Smooth muscle cell of the brain vasculature (primary cell): ENCODE results near the gene IL36A.

Experiments used
- DNase-seq: peaks from one replicate; pipeline ENCODE4 v3.0.0-alpha.2; 2012; ENCODE audit warnings: low read depth, low spot score

Gene IL36A, protein sequence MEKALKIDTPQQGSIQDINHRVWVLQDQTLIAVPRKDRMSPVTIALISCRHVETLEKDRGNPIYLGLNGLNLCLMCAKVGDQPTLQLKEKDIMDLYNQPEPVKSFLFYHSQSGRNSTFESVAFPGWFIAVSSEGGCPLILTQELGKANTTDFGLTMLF

DNA sequence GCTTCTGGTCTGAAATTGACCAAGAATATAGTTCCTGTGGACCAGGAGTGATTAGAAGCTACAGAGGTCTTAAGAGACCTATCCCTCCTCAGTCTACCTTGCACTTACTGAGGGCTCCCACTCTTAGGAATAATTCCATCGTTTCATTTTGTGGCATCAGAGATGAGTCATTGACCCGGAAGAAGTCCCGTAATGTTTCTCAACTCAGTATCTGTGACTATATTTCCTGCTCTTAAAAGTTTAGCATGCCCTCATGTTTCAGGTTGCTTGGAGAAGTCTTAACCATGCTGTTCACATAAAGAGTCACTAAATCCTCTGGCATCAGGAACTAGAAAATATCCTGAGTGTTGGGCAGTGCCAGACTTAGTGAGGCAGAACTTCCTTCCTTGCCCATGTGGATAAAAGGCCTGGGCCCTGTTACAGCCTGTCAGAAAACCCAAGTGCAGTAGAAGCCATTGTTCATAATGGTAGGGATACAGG, at the start of gene IL36A:
Gene IL36A, plus strand, starts transcription at position 430 of the 480 bp plus-strand sequence. CDS start 413 bp downstream, outside the sequence.
- DNase-seq: no peak

DNA sequence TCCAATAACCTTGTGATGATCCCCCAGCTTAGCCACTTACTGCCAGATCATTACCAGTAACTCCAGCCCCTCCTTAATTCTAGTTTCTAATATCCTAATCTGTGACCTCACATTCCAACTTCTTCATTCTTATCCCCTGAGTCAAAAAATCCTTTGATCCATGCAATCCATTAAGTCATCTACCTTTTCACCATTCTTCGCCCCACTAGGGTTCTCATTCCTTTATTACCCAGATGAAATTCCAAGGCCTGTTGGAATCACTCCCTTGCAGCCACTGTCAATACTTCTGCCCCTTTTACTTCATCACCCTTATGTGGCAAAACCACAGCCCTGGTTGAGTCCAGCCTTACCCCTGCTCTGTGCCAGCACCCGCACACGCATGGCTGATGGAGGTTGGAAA, 47.7 kb upstream of the IL36A start:
- DNase-seq: no peak

DNA sequence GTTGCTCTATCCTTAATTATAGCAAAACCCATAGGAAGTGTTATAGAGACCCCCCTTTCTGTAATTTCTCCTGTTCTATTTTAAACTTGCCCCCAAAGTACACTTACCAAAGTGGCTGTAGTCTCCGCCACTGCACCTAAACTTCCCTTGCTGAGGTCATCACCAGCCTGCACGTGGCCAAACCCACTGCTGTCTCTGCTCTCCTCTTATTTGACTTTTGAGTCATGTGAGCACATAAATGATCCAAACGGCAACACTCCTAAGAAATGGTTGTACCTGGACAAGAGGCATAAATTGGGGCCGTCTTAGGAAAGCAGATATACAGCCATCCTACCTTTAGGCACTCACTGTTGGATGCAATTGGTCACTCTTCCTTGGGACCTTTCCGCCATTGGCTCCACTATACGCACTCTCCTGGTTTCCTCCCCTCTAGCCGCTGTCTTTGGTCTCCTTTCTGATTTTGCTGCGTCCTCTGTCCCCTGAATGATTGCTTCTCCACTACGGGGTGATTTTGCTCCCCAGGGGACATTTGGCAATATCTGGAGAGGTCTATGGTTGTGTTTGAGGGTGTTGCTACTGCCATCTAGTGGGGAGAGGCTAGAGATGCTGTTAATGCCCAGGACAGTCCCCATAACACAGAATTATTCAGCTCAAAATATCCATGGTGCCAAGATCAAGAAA, 46.7 kb upstream of the IL36A start:
- DNase-seq: peak; percentile 10

DNA sequence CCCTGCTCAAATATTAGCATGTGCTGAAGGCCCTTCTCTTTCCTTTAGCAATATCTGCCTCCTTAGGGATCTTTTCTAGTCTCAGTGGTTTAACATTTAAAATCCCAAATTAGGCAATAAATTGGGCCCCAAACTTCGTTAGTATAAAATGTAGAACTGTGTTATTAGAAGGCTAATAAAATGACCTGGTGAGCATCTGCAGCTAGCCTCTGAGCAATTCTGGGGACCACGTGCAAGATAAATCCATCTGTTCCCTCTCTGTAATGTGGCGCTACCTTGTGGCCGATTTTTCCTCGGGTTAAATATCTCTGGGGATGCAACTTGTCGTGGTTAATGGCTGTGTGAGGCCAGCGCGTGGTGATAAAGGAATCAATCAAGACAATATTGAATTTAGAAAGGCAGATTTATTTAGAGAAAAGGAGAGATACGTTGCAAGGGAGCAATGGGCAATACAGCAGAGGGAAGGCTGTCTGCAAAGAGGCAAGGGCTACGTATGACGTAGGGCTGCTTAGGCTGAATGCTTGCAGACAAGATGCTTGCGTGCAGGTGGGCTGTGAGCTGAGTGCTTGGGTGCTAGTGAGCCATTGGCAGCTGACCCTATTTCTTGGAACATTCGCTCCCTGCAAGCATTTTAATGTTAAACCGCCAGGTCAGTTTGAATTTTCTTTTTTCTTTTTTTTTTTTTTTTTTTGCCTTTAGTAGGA, 46.0 kb upstream of the IL36A start:
- no peak for DNase-seq

DNA sequence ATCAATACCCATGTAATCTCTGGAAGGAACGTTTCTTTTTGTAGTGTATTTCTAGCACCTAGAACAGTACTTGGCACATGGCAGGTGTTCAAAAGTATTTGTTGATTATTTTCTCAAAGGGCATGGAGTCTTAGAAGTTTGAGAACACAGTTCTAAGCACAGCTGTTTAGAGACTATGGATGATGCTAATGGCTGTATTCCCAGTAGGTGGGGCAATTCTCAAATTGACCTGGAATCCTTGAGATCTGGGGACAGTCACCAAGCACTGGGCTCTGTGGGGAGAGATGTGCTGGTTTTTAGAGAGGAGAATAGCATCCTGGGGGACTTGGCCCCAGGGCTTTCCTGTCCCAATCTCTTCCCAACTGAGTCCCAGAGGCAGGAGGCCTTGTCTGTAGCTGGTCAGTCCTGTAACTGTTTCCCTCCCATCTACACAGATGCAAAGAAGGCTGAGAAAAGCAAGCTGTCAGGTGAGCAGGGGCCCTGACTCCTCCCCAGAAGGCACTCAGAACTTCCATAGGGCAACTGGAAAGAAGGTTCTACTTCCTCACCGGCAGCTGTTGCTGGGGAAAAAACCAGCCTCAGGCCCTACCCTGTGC, 44.9 kb upstream of the IL36A start:
- DNase-seq: no peak

DNA sequence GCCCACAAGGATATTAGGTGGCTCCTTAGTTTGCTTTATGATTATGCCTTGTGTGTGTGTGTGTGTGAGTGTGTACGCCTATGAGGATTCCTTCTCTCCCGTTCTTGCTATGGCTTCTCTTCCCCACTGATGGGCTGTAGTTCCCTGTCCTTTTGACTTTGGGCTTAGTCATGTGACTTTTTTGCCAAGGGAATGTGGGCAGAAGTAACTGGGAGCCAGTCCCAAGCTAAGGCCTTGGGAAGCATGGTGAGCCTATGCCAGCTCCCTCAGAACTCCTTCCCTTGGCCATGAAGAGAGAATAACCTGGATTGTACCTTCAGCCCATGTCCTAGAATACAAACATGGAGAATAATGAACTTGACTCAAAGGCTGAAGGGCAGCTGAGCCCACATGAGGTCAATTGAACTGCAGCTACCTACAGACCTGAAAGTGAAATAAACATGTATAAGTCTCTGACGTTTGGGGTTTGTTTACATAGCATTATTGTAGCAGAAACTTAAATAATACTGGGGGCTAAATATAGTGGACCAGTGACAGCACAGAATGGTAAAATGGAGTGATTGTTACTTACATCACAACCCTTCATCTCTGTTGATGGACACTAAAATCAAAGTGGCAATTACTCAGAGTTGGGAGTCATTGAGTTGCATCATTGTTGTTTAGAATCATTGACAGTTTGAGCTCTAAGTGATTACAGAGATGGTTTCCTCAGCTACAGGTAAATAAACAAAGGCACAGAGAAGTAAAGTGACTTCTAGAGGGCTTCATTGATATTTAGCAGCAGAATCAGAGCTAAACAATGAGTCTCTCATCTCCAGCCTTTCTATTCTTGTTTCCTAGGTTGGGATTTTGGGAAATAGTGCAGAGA, 42.7 kb upstream of the IL36A start:
- DNase-seq: no peak

DNA sequence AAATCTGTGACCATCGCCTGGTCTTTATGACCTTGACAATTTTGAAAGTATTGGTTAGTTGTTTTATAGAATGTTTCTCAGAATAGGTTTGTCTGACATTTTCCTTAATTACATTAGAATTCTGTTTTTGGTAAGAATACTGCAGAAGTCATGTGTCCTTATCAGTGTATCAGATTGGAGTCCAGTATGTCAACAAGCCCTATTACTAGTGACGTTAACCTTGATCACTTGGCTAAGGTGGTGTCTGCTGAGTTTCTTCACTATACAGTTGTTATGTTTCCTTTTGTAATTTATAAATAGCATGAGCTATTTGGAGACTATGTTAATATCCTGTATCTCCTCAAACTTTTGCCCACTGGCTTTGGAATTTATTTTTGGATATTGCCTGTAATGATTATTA, 38.2 kb upstream of the IL36A start:
- DNase-seq: no peak

DNA sequence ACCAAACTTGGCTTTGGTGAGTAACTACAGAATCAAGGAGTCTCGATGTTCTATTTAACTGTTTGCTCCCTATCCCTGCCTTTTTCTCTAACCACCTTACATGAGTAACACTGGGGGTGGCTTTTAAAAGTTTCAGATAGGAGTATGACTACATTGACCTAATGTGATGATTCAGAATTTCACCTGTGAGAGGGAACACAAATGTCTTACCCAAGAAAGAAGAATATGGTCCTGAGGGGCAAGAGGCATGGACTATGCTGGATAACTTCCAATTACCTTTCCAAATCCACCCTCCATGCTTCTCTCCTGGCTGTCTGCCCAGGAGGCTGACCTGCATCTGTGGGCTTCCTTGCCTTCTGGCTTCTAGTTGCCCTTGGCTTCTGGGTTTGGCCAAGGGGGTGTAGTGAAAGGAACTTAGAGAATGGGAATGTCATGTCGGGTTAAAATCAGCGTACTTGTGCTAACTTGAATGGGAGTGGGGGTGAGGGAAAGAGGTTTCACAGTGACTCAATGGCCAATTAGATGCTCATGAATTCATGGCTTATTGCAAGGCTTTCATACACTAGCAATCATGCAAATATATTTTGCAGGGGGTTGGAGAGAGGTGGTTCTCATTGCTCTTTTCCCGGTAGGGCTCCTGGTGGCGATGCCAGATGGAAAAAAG, 32.7 kb upstream of the IL36A start:
- no peak for DNase-seq

DNA sequence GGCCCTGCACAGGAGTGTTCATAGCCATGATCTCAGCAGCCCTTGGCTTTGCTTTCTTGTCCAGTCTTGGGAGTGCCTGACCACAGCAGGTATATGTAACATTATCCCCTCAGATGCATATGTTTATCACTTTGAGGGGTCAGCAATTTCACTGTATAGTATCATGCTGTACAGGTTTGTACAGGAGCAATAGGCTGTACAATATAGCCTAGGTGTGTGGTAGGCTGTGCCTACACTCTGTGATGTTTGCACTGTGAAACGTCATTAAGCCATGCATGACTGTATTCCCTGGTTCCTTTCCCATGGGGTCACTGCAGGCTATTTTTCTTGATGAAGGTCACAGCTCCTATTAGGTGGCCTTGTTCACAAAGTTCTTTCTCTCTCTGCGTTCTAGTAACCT, 32.1 kb upstream of the IL36A start:
- no peak for DNase-seq

DNA sequence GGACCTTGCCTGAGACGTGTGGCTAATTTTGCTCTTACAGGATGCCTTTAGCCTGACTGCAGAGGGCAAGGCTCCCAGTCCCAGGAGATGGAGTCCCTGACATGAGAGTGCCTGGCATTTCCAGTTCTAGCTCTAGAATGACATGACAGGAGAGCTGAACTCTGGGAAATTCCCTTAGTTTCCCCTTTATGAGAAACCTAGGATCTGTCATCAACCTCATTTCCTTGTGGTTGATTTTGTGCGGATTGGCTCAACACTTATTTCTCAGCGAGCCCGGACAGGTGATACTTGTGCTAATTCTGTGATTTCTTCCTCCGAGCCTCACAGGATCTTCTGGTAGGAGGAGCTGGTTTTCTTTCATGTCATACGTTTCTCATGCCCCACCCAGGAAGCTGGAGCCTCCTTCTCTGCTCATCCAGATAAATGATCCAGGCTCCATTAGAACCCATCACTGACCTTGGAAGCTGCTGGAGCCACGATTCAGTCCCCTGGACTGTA, 27.7 kb upstream of the IL36A start, which contains the start of gene IL36G:
Gene IL36G, plus strand, starts transcription at position 448 of the 498 bp plus-strand sequence. CDS start 633 bp downstream, outside the sequence.
- DNase-seq: no peak

DNA sequence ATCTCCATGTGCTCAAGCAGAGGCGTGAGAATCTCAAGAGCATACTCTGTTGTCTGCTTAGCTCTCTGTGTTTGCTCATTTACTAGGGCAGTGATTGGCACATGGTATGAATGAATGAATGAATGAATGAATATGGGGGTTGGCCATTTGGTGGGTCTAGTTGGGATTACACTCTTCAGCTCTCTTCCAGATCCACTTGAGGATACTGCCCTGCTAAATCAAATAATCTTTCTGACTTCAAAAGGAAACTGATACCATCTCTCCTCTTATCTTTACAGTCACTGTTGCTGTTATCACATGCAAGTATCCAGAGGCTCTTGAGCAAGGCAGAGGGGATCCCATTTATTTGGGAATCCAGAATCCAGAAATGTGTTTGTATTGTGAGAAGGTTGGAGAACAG, 25.5 kb upstream of the IL36A start:
- DNase-seq: no peak

DNA sequence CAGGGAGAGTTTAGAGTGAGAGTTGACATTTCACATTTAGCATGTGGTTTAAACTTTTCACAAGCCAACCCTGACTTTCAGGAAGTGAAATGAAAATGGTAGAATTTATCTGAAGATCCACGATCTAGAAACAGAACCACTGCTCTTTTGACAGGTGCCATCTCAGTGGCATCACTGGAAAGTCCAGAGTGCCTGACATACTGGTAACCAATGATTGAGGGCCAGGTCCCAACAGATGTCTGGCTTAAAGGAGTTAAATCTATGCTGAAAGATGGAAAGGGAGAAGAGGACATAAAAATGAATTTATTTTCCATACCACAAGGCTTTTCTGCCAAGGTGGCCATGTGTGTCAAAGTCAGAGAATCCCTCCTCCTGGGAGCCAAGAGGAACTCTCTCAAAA, 24.7 kb upstream of the IL36A start:
- no peak for DNase-seq

DNA sequence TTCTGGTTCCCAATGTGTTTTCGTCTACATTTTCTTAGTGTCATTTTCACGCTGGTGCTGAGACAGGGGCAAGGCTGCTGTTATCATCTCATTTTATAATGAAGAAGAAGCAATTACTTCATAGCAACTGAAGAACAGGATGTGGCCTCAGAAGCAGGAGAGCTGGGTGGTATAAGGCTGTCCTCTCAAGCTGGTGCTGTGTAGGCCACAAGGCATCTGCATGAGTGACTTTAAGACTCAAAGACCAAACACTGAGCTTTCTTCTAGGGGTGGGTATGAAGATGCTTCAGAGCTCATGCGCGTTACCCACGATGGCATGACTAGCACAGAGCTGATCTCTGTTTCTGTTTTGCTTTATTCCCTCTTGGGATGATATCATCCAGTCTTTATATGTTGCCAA, 20.2 kb upstream of the IL36A start:
- DNase-seq: no peak

DNA sequence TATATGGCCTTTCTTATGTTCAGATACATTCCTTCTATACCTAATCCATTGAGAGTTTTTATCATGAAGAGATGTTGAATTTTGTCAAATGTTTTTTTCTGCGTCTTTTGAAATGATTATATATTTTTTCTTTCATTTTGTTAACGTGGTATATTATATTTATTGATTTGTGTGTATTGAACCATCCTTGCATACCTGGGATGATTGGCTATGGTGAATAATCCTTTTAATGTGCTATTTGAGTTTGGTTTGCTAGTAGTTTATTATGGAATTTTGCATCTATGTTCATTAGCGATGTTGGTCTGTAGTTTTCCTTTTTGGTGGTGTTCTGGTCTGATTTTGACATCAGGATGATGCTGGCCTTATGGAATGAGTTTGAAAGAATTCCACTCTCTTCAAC, 15.6 kb upstream of the IL36A start:
- no peak for DNase-seq

DNA sequence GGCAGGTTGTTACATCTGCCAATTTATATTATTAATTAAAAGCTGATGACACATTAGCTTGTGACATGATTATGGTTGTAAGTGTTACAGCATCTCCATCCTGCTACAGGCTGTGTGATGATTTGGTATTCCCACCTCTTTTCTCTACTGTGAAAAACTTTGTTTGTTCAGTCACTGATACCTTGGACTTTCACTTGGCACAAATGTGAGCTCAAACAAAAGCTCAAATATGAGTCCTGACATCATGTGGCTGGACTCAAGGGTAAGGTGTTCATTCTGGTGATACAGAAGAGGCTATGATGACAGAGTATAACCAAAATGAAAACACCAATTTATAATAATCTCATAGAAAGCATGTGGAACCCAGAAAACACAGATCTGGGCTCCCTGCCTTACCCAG, 11.4 kb upstream of the IL36A start:
- DNase-seq: no peak

DNA sequence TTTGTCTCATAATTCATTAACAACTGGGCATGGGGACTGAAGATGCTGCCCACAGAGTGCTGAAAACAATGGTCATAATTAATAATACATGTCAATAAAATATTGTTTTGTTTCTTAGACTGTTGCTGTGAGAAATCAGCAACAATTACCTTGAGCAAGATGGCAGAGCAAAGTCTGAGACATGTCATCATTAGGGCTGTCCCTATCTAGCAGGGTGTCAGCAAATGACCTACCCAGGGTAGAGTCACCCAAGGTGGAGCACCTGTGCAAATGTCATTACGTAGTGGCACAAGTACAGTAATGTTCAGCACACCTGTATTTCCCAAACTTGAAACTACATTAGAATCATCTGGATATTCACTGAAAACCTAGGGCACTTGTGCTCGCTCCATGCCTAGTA, 10.6 kb upstream of the IL36A start:
- DNase-seq: no peak

DNA sequence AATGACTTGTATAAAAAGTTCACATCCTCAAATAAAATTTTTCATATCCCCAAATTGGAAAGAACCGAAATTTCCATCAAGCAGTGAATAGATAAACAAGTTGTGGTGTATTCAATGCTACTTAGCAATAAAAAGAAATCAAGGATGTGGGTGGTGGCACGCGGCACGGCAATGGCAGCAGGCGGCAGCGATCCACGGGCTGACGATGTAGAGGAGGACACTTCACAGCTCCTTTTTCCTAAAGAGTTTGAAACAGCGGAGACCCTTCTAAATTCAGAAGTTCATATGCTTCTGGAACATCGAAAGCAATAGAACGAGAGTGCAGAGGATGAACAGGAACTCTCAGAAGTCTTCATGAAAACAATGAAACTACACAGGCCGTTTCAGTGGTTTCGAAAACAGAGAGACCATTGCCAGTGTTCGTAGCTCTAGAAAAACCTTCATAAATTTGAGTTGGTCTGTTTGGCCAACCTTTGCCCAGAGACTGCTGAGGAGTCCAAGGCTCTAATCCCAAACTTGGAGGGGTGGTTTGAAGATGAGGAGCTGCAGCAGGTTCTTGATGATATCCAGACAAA, 9.8 kb upstream of the IL36A start:
- no peak for DNase-seq

DNA sequence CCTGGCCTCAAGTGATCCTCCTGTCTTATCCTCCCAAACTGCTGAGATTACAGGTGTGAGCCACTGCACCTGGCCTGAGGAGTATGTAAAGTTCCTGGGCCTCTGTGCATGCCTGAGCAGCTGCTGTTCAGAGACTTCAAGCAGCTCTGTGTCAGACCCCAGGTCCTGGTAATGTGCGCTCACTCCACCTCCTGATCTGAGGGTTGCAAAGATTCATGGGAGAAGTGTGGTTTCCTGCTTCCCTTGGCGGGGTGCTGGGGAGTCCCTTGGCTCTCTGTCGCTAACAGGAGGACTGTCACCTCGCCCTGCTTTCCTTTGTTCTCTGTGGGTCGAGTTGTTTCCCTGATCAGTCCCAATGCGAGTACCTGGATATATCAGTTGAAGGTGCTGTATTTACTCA, 8.6 kb upstream of the IL36A start:
- DNase-seq: no peak

DNA sequence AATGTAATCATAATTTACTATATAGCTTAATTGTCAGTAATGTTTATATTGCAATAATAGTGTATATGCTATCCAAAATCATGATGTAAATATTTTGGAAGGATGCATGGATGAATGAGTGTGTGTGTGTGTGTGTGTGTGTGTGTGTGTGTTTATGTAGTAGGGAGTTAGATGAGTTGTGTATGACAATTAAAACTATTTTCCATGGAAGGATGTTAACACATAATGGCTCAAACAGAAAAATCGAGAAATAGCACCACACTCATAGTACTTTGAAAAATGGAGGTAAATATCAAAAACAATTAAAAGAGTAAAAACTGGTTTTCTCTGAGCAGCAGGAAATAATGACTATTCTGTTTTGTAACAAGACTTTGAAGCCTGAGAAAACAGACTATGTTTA, 8.1 kb upstream of the IL36A start:
- no peak for DNase-seq

DNA sequence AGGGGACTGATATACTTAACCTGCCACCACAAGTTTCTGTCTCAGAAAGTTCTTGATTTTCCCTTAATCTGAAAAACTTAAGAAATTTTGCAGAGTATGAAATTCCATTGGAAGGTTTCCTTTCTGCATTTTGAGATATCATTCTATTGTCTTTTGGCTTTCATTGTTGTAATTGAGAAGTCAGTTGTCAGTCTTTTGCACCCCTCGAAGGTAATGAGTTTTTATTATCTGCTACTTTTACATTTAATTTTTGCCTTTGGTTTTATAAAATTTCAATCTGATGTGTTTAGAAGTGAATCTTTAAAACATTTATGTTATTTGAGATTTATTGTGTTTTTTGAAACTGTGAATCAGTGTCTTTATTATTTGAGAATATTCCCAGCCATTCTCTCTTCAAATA, 4.8 kb upstream of the IL36A start:
- no peak for DNase-seq
